ENCODE data around the gene F2.
"Not testable (repeated sequence)": the region's sequence is repeated elsewhere in the genome, so short reads cannot be mapped to it uniquely, and the experiment has no call there.

The F2 gene

GRCh38 chr11:46719048-46719542 lies at the start of gene F2:
F2 (plus strand) TSS chr11:46719213; CDS start chr11:46719236, 23 bp downstream.
- TF ChIP-seq POLR2A (IDR thresholded peaks at IDR 0.05; ENCODE audit: low read length) = no peak

DNA sequence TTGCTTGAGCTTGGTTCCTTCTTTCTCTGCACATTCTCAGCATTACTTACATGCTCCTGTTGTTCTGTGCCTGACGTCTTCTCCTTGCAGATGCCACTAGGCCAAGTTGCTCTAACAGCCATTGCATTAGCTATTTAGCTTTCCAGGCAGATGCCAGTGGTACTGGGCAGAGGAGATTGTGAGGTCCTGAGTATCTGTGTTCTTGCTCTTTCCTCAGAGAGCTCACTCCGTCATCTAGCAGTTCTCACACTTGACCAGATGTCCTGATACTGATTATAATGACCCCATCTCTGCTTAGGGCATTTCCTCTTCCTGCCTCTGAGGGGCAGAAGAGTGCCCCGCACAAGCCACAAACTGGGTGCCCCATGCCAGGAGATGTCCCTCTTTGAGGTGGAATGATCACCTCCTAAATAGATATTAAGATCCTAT lies 49.3 kb upstream of the F2 start:
- no peak for TF ChIP-seq POLR2A (IDR thresholded peaks at IDR 0.05; ENCODE audit: low read length)
- DNase-seq = peak; percentile 82 to 94

More at GRCh38 chr11:46719048-46719542, at the start of gene F2:
- DNase-seq = no peak

DNA sequence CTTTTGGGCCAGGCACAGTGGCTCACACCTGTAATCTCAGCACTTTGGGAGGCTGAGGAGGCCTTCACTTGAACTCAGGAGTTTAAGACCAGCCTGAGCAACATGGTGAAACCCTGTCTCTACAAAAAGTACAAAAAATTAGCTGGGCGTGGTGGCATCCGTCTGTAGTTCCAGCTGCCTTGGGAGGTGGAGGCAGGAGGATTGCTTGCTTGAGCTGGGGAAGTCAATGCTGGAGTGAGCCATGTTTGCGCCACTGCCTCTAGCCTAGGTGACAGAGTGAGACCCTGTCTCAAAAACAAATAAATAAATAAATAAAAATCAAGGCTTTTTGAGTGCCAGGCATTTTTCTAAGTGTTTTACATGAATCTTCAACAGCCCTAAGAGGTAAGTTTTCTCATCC lies 48.5 kb upstream of the F2 start:
- not testable (repeated sequence) for DNase-seq

DNA sequence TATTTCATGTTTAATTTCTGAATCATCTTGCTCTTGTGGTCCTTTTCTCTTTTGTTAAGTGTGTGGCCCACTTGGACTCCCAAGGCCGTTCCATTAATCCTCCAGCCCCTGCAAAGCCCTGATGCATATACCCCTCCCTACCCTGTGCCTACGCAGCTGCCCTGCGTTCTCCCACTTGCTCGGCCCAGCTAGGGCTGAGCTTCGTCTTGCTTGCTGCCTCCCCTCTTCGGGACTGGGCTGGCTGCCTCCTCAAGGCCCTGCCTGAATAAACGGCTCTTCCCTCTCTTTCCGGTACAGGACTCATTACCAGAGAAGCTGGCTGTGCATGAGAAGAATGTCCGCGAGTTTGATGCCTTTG lies 47.1 kb upstream of the F2 start:
- TF ChIP-seq POLR2A (IDR thresholded peaks at IDR 0.05; ENCODE audit: low read length) (no peak), GATA1 (IDR thresholded peaks at IDR 0.05; ENCODE audit: low read depth, low read length) (no peak)

GRCh38 chr11:46672381-46672839 lies 46.6 kb upstream of the F2 start:
- TF ChIP-seq POLR2A (IDR thresholded peaks at IDR 0.05; ENCODE audit: low read length) (no peak), GATA1 (IDR thresholded peaks at IDR 0.05; ENCODE audit: low read depth, low read length) (no peak)

More for the DNA sequence above, 47.1 kb upstream of the F2 start:
- no peak for DNase-seq

DNA sequence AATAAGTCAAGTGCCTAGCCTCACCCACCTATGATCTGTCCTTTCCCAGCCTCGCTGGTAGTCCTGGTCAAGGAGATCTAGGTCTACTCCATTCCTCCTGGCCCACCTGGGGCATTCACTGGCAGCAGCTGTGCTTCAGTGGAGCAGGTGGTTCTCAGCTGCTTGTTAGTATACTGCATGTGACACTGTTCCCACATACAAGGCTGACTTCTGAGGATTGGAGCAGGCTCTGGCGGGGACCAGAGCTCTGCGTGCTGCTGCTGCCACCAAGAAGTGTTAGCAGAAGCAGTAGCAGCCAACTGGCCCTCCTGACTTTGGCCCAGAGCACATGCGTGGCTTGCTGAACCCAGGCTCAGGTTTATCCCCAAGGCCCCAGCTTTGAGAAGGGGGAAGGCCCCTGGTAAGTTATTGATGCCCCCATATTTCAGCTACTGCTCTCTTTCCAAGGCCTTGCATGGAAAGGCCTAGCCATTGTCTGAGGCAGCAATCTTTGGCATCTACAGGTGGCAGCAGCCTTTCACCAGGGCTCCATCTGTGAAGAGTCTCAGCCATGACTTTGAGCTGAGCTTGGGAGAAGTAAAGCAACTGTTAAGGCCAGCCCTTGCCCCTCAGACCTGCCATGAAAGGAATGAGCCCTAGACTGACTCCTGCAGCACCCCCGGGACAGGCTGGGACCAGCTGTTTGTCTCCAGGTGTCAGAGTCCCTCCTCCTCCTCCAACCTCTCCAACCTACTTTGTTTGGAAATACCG lies 45.1 kb upstream of the F2 start:
- no peak for DNase-seq
- no peak for TF ChIP-seq GATA1 (IDR thresholded peaks at IDR 0.05; ENCODE audit: low read depth, low read length)
- TF ChIP-seq POLR2A (IDR thresholded peaks at IDR 0.05; ENCODE audit: low read length) = no peak

More at GRCh38 chr11:46672381-46672839, 46.6 kb upstream of the F2 start:
- DNase-seq = no peak

DNA sequence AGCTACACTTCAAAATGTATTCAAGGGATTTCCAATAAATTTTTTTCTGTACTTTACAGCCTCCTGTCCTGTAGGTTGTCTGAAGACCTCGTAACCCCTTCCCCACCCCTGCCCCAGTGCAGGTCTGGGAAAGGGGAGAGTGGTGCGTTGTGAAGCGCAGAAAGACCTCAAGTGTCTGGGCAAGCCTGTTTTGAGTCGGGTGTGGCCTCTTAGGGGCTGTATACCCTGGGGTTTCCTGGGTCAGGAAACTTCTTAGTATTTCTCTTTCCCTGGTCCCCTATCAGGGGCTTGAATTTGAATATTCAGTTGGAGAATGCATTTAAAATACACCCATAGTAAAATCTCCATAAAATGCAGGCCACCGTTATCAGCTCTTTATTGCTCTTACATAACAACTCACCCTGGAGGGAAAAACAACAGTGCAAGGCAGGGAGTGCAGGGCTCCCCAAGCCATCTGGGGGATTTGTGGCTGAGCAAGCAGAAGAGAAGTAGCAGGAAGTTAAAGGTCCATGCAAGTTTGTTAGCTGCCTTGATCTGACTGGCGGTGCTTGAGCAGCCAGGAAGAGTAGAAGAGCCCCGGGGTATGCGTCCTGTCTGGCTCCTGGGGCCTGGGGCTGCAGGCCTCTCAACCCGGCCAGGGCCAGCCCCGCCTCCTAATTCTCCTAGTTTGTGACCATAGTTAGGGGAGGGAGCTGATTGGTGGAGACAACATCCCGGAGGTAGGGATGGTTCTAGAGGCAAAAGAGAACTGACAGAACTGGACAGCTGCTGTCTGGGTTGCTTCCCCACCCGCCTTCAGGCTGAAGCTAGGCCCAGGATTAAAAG lies 44.3 kb upstream of the F2 start:
- no peak for TF ChIP-seq POLR2A (IDR thresholded peaks at IDR 0.05; ENCODE audit: low read length)
- TF ChIP-seq GATA1 (IDR thresholded peaks at IDR 0.05; ENCODE audit: low read depth, low read length) = no peak
- no peak for DNase-seq

DNA sequence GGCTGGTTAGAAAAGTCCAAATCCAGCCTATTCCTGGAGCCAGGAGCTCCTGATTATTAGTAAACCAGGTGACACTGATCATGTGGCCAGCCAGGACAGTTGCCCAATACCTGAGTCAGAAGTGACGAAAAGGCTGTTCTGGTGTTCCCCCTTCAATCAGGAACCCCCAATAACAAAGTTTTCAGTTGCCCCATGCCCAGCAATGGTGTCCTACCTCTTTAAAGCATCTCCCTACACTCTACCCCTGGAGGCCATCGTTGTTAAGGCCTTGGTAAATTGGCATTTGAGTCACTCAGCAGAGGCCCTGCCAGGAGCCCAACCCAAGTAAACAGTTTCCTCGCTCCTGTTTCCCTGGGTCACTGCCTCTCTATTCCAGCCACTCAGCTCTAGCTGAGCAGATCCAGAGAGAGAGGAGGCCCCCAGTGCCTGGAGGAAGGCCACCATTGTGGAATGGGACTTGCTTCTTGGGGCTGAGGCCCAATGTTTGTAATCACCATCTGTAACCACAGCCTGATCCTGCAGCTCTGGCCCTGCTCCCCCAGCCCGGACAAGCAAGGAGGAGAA lies 43.6 kb upstream of the F2 start:
- no peak for DNase-seq
- no peak for TF ChIP-seq POLR2A (IDR thresholded peaks at IDR 0.05; ENCODE audit: low read length)
- no peak for TF ChIP-seq GATA1 (IDR thresholded peaks at IDR 0.05; ENCODE audit: low read depth, low read length)

- TF ChIP-seq POLR2A (IDR thresholded peaks at IDR 0.05; ENCODE audit: low read length) (no peak), GATA1 (IDR thresholded peaks at IDR 0.05; ENCODE audit: low read depth, low read length) (no peak)
- no peak for DNase-seq
Measured at GRCh38 chr11:46675949-46676348, 43.1 kb upstream of the F2 start.

DNA sequence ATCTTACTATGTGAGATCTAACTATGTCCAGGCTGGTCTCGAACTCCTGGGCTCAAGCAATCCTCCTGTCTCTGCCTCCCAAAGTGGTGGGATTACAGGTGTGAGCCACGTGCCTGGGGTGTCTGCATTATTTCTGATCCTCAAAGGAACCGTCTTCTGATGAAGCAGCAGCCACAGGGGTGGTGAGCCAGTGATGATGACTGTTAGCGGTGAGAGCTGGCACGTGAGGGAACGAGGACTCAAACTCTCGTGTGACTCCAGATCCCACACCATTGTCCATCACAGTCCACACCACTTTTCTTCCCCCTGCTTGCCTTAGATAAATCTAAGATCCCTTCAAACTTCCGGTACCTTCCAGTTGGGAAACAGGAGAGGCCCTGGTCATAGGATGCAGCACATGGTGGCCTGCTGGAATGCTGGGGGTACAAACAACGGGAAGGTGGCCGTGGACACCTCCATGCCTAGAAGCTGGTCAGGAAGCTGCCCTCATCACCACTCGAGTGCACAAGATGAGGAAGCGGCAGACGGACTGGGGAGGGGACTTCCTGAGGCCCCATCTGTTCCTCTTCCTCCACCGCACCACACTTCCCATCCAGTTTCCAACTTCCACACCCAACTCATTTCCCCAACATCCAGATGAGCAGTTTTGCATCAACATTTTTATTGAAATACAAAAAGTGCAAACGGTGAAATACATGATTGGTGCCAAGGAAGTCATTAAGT lies 42.4 kb upstream of the F2 start:
- DNase-seq = no peak
- no peak for TF ChIP-seq GATA1 (IDR thresholded peaks at IDR 0.05; ENCODE audit: low read depth, low read length)
- no peak for TF ChIP-seq POLR2A (IDR thresholded peaks at IDR 0.05; ENCODE audit: low read length)

- DNase-seq = no peak
- TF ChIP-seq GATA1 (IDR thresholded peaks at IDR 0.05; ENCODE audit: low read depth, low read length) = no peak
- TF ChIP-seq POLR2A (IDR thresholded peaks at IDR 0.05; ENCODE audit: low read length) = no peak
Measured at GRCh38 chr11:46677169-46677568, 41.8 kb upstream of the F2 start.

DNA sequence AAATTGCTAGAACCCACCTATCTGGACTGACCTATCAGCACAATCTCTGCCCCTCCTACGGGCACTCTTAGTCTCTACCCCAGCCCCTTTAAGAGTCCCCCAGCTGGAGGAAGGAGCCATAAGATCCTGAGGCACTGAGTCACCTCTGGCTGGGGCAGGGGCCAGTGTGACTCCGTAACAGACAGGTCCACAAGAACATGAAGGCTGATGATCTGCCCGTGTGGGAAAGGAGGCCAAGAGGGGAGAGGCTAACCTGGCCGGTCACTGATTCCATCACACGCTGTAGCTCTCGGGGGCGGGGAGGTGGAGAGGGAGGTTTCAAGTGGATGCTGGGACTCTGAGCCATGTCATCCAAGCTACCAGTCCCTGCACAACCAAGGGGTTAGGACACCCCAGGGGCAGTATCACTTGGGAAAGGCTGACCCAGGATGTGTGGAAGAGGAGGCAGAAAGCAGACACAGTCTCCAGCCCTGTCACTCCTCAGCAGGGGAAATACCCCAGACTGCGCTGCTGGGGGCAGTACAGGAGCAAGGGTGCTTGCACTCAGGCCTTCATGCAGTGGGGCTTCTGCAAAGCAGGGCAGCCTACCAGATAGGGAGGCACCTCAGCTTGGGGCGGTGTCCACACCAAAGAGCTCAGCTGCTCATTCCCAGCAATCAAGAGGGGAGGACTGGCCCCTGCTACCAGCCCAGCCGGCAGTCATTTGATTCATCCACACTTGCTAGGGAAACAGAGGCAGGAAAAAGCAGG lies 40.8 kb upstream of the F2 start:
- TF ChIP-seq POLR2A (IDR thresholded peaks at IDR 0.05; ENCODE audit: low read length) (no peak), GATA1 (IDR thresholded peaks at IDR 0.05; ENCODE audit: low read depth, low read length) (no peak)
- DNase-seq = peak in 1 of 2 experiments; percentile 22

GRCh38 chr11:46678741-46679130 lies 40.3 kb upstream of the F2 start:
- TF ChIP-seq POLR2A (IDR thresholded peaks at IDR 0.05; ENCODE audit: low read length) (no peak), GATA1 (IDR thresholded peaks at IDR 0.05; ENCODE audit: low read depth, low read length) (no peak)
- no peak for DNase-seq
